ENCODE data around the gene SMYD3.

GRCh38 chr1:246221485-246222255 lies 285.4 kb downstream of the SMYD3 start:
- TF ChIP-seq CHD2 (IDR thresholded peaks at IDR 0.05; ENCODE audit: borderline replicate concordance, low read depth, low read length) (no peak), CBX3 (IDR thresholded peaks at IDR 0.05; ENCODE audit: borderline replicate concordance, low read depth) (no peak), CTCF (IDR thresholded peaks at IDR 0.05 in 2 of 3, conservative IDR thresholded peaks at IDR 0.05 in 1 of 3; ENCODE audit: control insufficient read depth in 2 of 3, extremely low read depth in 1 of 3, insufficient read depth in 1 of 3, low read depth in 3 of 3, low read length in 3 of 3) (no peak), RCOR1 (conservative IDR thresholded peaks at IDR 0.05; ENCODE audit: low read depth, low read length) (no peak), IRF3 (IDR thresholded peaks at IDR 0.05) (no peak)
